NOMO-1 treated with dmso at 0.1 percent for 144 hours (cell line): Measurements from ENCODE around the gene SNCA.

Experiments
- DNase-seq: peaks from one replicate; lab custom pipeline; 2025; ENCODE audit not compliant: unreplicated experiment; lab: John Stamatoyannopoulos, UW

The SNCA gene

DNA sequence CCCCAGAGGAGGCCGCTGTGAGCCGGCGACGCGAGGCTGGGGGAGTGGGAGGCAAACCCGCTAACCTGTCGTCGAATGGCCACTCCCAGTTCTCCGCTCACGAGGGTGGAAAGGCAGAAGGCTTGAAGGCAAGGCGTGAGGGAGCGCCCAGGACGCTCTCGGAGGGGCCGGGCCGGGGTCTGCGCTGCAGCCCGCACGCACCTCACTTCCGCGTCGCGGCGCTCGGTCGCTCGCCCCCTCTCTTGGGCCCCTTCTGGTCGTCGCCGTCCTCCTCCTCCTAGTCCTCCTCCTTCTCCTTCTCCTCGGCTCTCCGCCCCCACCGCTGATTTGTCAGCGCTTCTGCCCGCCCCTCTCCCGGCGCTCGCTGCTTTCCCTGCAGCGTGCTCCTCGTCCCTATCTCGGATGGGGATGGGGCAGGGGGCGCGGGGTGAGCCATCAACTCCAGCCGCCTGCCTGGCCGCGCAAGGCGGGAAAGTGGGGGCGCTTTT is at the start of gene SNCA:
SNCA (minus strand) TSS at position 265 of the 488 bp plus-strand sequence. CDS start 1,494 bp downstream, outside the sequence.
- peak; percentile 11 for DNase-seq

GRCh38 chr4:89879215-89879614 is 42.3 kb upstream of the SNCA start:
- no peak for DNase-seq

DNA sequence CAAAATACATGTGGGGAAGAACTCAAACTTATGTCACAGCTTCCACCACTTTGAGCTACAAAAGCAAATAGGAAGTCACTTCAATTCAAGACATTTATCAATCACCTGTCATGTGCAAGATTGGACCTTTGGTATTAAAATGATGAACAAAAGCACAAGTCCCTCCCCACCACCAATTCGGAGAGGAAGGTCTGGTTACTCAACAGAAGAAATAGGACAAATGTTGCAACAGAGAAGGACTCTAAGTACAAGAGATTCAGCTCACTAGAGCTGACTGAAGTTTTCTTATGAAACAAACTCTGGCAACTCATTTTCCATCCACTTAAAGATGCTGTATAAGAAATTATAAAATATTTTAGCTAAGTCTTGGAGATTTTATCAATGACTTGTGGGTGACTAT is 41.6 kb upstream of the SNCA start:
- no peak for DNase-seq

DNA sequence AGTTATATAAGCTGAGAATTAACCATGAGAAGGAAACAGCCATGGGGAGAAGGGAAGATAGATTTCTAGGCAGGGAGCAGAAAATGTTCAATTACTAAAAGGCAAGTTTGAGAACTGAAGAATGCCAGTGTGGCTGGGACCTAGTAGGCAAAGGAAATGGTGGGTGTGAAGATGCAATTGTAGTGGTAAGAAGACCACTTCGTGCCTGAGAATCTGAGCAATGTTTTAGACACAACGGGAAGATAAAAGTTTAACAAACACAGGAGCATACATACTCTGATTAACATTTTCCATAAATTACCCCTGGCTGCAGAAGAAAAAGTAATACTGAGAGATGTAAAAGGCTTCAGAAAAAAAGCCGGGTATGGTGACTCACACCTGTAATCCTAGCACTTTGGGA is 39.6 kb upstream of the SNCA start:
- DNase-seq = no peak

DNA sequence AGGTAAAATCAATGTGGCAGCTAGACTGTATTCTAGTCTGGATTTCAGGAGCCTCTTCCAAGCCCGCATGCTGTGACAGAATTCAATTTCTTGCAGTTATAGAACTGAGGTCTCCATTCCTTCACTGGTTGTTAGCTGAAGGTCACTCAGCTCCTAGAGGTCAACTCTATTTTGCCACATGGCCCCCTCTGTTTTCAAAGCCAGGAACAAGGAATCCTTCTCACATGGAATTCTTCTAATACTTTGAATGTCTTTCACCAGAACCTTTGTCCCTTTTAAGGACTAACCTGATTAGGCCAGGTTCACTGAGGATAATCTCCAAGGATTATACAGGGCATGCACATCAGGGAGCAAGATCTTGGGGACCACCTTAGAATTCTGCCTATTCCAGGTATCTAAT is 34.2 kb upstream of the SNCA start:
- no peak for DNase-seq

DNA sequence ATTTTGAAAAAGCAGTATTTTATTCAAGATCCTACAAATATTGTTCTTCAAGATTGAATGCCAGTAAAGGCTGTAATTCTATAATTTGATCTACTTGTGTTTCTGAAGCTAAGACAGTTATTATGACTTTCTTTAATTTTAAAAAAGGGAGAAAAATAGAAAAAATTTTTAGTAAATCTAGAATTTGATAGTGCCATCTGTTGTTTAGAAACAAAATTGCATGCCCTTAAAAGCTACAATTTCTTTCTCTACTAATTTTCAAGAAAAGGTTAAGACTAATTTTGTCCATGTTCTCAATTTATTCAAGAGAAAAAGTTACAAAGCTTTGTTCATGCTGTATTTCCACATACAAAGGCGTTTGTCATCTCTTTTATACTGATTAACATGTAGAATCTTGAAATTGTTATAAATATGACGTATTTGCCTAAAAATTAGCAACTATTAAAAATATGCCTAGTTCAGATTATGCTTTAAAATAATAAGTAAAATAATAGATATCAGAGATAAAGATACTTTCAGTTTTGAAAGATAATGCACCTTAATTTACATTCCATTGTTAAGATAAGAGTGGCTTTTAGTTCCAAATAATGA is 32.1 kb upstream of the SNCA start:
- DNase-seq = no peak

DNA sequence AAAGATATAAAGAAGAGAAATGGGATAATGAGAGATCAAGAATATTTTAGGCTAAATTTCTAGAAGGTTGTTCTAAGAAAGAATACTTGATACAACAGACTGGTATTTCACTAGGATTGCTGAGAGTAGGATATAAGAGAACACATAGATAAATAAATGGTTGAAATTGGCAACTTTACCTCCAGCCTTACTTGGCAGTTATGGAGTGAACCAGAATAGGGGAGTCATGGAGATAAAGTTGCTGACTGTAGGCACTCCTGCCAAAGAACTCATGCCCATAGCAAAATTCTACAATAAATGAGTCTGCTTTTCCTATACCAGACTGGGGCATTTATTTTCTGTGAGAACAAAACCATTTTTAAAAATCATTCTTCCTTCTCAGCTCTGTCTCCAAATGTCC is 31.3 kb upstream of the SNCA start:
- DNase-seq = no peak

- no peak for DNase-seq
Measured at GRCh38 chr4:89863533-89863932, 26.6 kb upstream of the SNCA start.

DNA sequence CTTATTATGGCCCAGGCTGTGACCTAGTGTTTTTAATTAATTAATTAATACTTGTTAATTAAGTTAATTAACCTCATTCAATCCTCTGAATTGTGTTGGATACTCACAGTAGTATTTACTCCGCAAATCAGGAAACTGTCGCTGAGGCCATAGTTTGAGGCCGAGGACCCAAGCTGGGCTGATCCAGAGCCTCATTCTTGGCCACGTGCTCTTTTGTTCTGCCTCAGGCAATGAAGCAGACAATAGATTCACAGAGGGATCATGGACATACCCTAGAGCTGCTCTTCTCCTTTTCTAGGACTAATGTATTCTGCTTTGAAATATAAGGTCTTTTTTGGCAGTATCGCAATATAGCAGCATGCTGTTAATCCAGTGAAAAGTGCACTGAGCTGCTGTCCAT is 24.0 kb upstream of the SNCA start:
- DNase-seq = no peak

DNA sequence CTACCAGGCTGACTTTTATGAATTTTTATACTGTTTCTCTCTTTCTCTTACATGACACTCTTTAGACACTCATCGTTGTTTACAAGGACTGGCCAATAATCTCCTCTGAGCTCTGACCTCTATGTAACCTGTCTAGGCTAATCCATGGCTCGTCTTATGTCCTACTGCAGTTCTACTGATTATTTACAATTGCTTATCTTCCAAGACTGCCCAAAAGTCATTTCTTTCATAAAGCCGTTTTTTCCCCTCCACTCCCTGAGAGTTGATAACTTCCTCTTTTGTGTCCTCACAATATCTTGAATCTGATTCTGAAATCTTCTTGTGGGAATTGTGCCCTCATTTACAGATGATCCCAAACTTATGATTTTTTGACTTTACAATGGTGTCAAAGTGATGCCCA is 18.3 kb upstream of the SNCA start:
- no peak for DNase-seq

DNA sequence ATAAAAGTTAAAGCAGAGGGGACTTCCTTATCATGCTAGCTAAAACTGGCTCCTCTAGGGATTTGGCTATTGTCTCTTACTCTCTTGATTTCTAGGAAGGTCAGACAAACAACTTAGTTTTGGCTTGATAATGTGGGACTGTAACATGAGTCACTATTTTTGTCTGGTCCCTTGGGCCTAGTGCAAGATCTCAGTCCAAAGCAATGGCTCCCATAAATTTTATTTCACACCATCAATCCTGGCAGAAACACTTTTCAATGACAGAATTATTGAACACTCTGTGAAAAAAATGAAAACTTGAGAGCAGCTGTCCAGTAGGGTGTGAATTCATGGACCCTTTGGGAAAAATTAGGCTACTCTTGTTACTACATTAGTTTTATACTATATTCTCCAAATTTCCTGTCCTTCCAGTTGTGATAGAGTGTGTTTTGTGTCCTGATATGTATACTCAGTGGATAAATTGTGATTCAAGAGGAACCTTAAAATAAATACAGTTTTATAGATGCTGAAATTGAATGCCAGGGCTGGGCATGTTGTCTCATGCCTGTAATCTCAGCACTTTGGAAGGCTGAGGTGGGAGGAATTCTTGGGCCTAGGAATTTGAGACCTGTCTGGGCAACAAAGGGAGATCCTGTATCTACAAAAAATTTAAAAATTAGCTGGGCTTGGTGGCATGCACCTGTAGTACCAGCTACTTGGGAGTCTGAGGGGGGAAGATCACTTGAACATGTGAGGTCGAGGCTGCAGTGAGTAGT is 10.8 kb upstream of the SNCA start:
- DNase-seq = no peak

GRCh38 chr4:89839558-89839957 is 2.6 kb upstream of the SNCA start:
- DNase-seq = no peak

DNA sequence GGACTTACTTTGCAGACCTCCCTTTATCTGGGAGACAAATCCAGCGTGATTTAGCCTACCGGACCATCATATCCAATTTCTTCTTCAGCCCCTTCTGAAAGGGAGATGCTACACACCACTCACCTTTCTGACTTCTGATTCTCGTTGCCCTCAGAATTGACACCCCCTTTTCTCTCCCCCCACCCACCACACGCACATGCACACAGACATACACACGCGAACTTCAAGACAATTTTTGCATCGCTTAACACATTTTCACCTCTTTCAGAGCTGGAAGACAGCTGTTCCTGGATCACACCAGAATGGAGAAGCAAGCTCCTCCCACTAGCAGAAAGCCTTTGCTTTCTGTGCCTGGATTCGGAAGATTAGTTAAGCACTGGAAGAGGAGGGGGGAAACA is 1.0 kb upstream of the SNCA start:
- DNase-seq = no peak

GRCh38 chr4:89837385-89837992 is 528 bp upstream of the SNCA start:
- no peak for DNase-seq

- no peak for DNase-seq
Measured at GRCh38 chr4:89836031-89836745, 773 bp downstream of the SNCA start.

DNA sequence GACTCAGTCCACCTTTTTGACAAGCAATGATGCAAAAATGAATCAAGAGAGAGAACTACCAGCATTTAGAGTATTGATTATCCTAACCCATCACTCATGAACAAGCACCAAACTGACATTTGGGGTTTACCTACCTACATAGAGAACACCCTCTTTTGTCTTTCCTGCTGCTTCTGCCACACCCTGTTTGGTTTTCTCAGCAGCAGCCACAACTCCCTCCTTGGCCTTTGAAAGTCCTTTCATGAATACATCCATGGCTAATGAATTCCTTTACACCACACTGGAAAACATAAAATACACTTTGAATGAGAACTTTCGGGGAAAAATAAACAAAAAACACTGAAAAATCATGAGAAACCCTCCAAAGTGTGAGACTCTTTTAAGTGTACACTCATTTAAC is 1.5 kb downstream of the SNCA start:
- no peak for DNase-seq

GRCh38 chr4:89834486-89835209 is 2.3 kb downstream of the SNCA start:
- no peak for DNase-seq

DNA sequence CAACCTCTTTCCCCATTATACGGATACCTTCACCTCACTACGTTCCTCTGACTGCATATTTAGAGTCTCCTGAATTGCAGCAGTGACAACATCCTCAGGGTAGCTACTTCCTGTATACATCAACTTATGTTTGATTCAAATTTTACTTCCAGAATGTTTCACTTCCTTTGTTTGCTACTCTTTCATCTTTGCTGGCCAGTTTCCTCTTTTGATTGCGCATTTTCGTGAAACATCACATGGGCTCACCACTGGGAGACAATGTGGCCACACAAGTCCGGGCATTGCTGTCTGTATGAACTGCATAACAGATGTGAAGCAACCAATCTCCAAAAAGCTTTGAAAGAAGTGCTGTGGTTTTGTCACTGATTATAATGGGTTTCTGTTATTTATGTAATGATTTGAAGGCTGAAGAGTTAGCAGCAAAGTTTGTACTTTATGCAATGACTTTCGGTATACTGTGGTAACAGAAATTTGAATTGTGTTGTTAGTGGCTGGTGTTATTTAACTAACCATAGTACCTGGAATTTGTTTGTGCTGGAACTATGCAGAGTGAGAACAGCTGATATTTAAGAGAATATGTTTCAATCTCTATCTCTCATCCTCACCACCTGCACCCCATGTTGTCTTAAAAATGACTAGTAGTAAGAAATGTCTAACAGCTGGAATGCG is 7.4 kb downstream of the SNCA start:
- peak; percentile 89 for DNase-seq

DNA sequence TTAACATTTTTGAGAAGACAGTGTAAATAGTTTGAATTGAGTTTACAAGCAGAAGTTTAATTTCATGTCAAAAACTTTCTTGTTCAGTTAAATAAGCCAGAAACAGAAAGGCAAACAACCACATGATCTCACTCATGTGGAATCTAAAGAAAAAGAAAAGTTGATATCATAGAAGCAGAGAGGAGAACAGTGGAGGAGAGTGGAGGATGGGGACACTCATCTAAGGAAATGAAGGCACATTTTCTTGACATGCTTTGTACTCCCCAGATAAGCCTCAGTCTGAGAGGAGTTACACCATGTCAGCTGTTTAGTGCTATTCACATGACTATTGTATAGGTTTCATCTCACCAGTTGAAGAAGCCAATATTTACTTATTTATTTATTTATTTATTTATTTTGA is 13.5 kb downstream of the SNCA start:
- no peak for DNase-seq

GRCh38 chr4:89821612-89822011 is 15.3 kb downstream of the SNCA start:
- no peak for DNase-seq

DNA sequence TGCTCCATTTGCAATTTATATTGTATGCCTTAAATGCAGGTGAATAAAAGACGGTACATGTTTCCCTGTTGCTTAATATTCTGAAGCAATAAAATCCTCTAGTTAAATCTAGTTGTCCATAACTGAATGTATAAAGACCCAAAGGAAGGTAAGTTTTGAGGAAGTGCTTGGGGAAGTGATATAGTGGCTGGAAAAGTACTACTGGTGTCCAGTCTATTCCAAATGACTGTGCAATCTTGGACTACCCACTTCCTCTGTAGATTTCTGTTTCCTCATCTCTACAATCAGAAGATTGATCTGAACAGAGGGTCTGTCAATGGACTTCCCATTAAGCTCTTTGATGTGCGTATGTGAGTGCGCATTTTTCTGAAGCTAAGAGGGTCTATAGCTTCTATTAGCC is 17.0 kb downstream of the SNCA start:
- no peak for DNase-seq
